Neural crest cell (in vitro differentiated cells): ENCODE results near the gene TMCC2. TPM values are rescaled to one million over a fixed set of nuclear protein-coding genes. Genes with fewer than 3 reads are reported as not detected.

Experiments used
- DNase-seq: peaks from one replicate; pipeline ENCODE4 v3.0.0; 2021; ENCODE audit warnings: low read depth, mixed read lengths, low spot score
- H3K27ac Mint-ChIP-seq: one replicate; pipeline ENCODE4 v1.8.0; 2021; ENCODE audit warnings: mild to moderate bottlenecking, mixed read lengths; ENCODE audit not compliant: unreplicated experiment
- H3K27me3 Mint-ChIP-seq: 2 replicates; pipeline ENCODE4 v1.8.0; 2021; ENCODE audit warnings: low read depth, mild to moderate bottlenecking, mixed read lengths
- H3K36me3 Mint-ChIP-seq: 2 replicates; pipeline ENCODE4 v1.8.0; 2021; ENCODE audit warnings: low read depth, mild to moderate bottlenecking, mixed read lengths
- H3K4me1 Mint-ChIP-seq: 2 replicates; pipeline ENCODE4 v1.8.0; 2021; ENCODE audit warnings: mixed read lengths
- H3K4me3 Mint-ChIP-seq: one replicate; pipeline ENCODE4 v1.8.0; 2021; ENCODE audit warnings: mild to moderate bottlenecking, mixed read lengths
- H3K9me3 Mint-ChIP-seq: 2 replicates; pipeline ENCODE4 v1.8.0; 2021; ENCODE audit warnings: mixed read lengths
- CTCF ChIP-seq: fragments of 200-600 bp; sonication (generic); conservative IDR thresholded peaks from 2 replicates; pipeline ENCODE4 v1.5.0; 2021; ENCODE audit warnings: antibody characterized with exemption, mild to moderate bottlenecking
- total RNA-seq: library from RNA; stranded (reverse); gene quantifications from 2 replicates; pipeline ENCODE4 v1.2.1, GENCODE V29; 2021

The TMCC2 gene
- total RNA-seq, 1 donor from 2014 or later, result 16.1 TPM

DNA sequence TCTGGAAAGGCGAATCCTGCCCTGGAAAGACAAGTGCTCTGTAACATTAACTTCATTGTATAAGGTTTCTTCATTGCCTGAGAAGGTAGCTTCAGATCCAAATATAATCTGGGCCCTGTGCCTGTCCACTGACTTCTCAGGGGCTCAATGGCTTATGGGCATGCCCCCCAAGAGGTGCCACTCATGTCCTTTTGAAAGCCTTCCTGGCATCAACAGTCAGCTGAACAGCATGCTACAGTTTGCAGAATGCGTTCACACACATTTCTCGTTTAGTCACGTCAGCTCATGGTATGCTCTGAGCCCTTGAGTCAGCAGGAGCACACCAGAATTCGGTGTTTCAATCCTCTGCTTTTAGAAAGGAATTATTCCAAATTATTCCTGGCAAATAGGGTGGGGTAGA, 23.8 kb downstream of the TMCC2 start:
- DNase-seq, result no peak
- Mint-ChIP-seq H3K27me3 (no peaks in the 10 kb centered on the region), H3K9me3 (no peaks in the 10 kb centered on the region), H3K27ac (no peak overlapping the region), H3K36me3 (no peaks in the 10 kb centered on the region), H3K4me3 (no peak overlapping the region), H3K4me1 (peaks cover 32% of the 10 kb centered on the region)
- no peak for TF ChIP-seq CTCF

DNA sequence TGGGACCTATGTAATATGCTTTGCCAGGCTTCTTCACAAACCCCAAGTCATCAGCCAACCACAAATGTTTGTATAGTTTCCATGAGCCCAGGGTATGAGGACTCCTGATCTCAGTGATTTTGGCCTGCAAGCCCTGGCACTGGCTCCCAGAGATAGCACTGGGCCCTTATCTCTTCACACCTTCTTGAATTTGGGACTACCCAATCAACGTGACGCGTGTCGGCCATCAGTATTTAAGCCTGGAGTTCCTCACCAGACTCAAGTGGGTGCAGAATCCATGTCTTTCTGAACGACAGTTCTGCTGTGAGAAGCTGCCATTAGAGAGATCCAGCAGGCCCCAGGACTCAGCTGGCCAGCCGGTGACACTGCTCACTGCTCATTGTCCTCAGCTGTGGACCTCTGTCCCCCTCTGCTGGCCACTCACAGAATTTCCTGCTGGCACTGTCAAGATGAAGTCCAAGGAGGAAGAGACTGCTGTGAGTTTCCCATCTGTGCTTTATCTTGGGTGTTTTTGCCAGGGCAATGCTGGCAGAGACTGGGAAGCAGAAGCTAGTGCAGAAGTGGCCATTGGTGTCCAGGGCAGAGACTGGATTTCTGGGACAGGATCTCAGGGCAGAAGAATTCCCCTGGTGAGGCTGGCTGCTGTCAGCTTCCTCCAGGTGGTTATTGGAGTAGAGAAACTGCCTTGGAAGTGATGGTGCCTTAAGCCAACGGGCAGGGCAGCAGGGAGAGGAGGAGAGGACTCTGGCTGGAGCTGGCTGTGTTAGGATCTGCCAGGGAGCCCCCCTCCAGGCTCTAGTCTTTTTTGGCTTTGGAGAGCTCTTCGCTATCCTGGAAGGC, 28.4 kb downstream of the TMCC2 start:
- H3K4me1 Mint-ChIP-seq, result peaks cover 23% of the 10 kb centered on the region
- no peak overlapping the region for H3K4me3 Mint-ChIP-seq
- H3K27ac Mint-ChIP-seq, result peak overlapping the region; percentile 65
- peak; percentile 98 for TF ChIP-seq CTCF
- DNase-seq, result peak; percentile 94
- no peaks in the 10 kb centered on the region for H3K9me3 Mint-ChIP-seq
- no peaks in the 10 kb centered on the region for H3K36me3 Mint-ChIP-seq
- H3K27me3 Mint-ChIP-seq, result no peaks in the 10 kb centered on the region

DNA sequence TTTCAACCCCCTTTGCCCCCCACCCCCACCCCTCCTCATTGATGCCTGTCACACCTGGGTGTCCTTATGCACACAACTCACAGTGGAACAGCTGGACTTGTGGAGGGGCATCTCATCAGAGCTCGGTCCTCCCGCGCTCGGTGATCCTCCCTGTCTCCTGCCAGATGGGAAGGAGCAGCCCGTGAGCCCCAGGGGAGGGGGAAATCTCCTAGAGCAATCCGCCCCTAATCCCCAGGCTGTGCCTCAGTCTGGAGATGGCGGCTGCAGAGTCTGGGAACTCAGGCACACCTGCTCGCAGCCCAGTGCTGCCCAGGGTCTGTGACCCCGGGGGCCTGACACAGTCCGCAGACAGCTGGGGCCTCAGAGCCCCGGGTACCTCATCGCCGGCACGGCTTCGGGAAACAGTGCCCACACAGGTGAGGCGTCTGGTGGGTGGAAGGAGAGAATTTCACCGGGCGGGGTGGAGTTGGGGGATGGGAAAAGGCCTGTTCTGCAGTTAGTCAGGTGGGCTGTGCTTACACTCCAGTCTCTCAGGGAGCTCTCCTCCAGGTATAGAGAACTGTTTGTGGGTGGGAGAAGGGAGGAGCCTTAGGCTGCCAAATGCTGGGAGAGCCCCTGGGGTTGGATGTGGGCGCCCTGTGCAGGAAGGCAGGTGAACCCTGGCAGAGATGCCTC, 29.3 kb downstream of the TMCC2 start:
- peak overlapping the region; percentile 35 for H3K27ac Mint-ChIP-seq
- H3K36me3 Mint-ChIP-seq, result no peaks in the 10 kb centered on the region
- DNase-seq, result no peak
- H3K27me3 Mint-ChIP-seq, result no peaks in the 10 kb centered on the region
- H3K4me3 Mint-ChIP-seq, result no peak overlapping the region
- no peak for TF ChIP-seq CTCF
- peaks cover 28% of the 10 kb centered on the region for H3K4me1 Mint-ChIP-seq
- no peaks in the 10 kb centered on the region for H3K9me3 Mint-ChIP-seq

DNA sequence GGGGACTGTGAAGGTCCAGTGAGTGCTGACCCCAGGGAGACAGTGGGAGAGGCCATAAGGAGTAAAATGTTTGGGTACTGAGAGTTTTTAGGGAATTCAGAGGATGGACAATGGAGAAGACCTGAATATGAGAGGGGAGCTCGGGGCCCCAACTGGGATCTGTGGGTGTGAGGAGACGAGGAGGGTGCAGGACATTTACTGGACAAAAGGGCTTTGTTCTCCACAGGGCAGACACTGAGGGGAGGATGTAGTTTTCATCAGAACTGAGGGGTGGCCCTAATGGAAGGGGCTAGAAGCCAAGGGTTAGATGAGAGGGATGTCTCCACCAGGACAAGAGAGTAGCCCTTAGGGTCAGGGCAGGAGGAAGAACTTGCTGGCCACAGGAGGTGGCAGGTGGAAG, 30.0 kb downstream of the TMCC2 start:
- Mint-ChIP-seq H3K4me3 (no peak overlapping the region), H3K27me3 (no peaks in the 10 kb centered on the region), H3K9me3 (no peaks in the 10 kb centered on the region), H3K27ac (peak overlapping the region; percentile 94), H3K4me1 (peaks cover 33% of the 10 kb centered on the region), H3K36me3 (no peaks in the 10 kb centered on the region)
- no peak for TF ChIP-seq CTCF
- DNase-seq, result no peak

- Mint-ChIP-seq H3K4me3 (no peak overlapping the region), H3K4me1 (peaks cover 35% of the 10 kb centered on the region), H3K36me3 (no peaks in the 10 kb centered on the region), H3K9me3 (no peaks in the 10 kb centered on the region), H3K27me3 (no peaks in the 10 kb centered on the region), H3K27ac (no peak overlapping the region)
- DNase-seq, result no peak
- no peak for TF ChIP-seq CTCF
Observed at GRCh38 chr1:205258261-205258691, 30.5 kb downstream of the TMCC2 start.
